B cell (primary cell): Measurements from ENCODE around the gene MRPS2. TPM values are rescaled to one million over a fixed set of nuclear protein-coding genes. Genes with fewer than 3 reads are reported as not detected.

Source experiments
- ATAC-seq: fragments of 200-7000 bp; cut with Tn5 transposase; one replicate; pipeline ENCODE4 v1.10.0; 2021; ENCODE audit warnings: low read depth, mild to moderate bottlenecking, moderate number of reproducible peaks, moderate library complexity
- CTCF ChIA-PET: fragments of 350-600 bp; sonication (Branson Sonifier 250); formaldehyde crosslinking; loops from one replicate; lab custom pipeline; 2021; ENCODE audit warnings: antibody characterized with exemption, inconsistent platforms; lab: Charles Lee
- POLR2A ChIA-PET: fragments of 350-600 bp; sonication (Branson Sonifier 250); formaldehyde crosslinking; loops from one replicate; lab custom pipeline; 2021; ENCODE audit warnings: antibody characterized with exemption; lab: Charles Lee
- DNase-seq: peaks from one replicate; pipeline ENCODE4 v3.0.0; 2013
- H2AFZ ChIP-seq: 2 replicates; pipeline ENCODE4 v1.6.1; 2012; ENCODE audit warnings: mild to moderate bottlenecking, low read depth, low read length; ENCODE audit not compliant: insufficient read depth, poor library complexity, severe bottlenecking
- H3K27ac ChIP-seq, 2 donors: 1 replicate in 1 of 2; 2 replicates in 1 of 2; pipeline ENCODE4 v1.5.1; 2012 to 2013; ENCODE audit warnings: low read length in 2 of 2, mild to moderate bottlenecking in 2 of 2, moderate library complexity in 1 of 2
- H3K27me3 ChIP-seq, 4 experiments: fragments of 200-600 bp in 1 of 4; sonication (generic) in 1 of 4; replicated peaks in 1 of 4; 1 replicate in 2 of 4; 2 replicates in 2 of 4; pipeline versions ENCODE4 v1.6.1 to v1.7.0; 2013 to 2016; ENCODE audit warnings: low read length in 3 of 4, mild to moderate bottlenecking in 2 of 4, mixed read lengths in 1 of 4, moderate library complexity in 1 of 4; ENCODE audit not compliant: insufficient read depth in 4 of 4, control insufficient read depth in 3 of 4; ENCODE audit errors: control extremely low read depth in 1 of 4
- H3K36me3 ChIP-seq, 2 experiments: replicated peaks in 1 of 2; 1 replicate in 1 of 2; 2 replicates in 1 of 2; pipeline versions ENCODE4 v1.6.1 to v1.7.1; 2013; ENCODE audit warnings: low read length in 1 of 2; ENCODE audit not compliant: insufficient read depth in 2 of 2, control insufficient read depth in 1 of 2; ENCODE audit errors: control extremely low read depth in 1 of 2, extremely low read depth in 1 of 2
- H3K4me1 ChIP-seq, 2 donors: fragments of 200-600 bp in 1 of 2; sonication (generic) in 1 of 2; 1 replicate in 1 of 2; 2 replicates in 1 of 2; pipeline versions ENCODE4 v1.5.1 to v1.6.1; 2013 to 2017; ENCODE audit warnings: low read length in 2 of 2; ENCODE audit not compliant: control insufficient read depth in 2 of 2, insufficient read depth in 2 of 2
- H3K4me2 ChIP-seq: replicated peaks from 2 replicates; pipeline ENCODE3; 2012; ENCODE audit warnings: mild to moderate bottlenecking, low read depth, low read length; ENCODE audit not compliant: poor library complexity, severe bottlenecking
- H3K4me3 ChIP-seq, 5 experiments: fragments of 200-600 bp in 1 of 5; sonication (generic) in 1 of 5; 1 replicate in 3 of 5; 2 replicates in 2 of 5; pipeline versions ENCODE4 v1.5.1 to v1.7.0; 2011 to 2016; ENCODE audit warnings: low read length in 4 of 5, mild to moderate bottlenecking in 4 of 5, low read depth in 2 of 5, control low read depth in 1 of 5, moderate library complexity in 1 of 5; ENCODE audit not compliant: insufficient read depth in 1 of 5; ENCODE audit errors: control extremely low read depth in 1 of 5, extremely low read depth in 1 of 5
- H3K79me2 ChIP-seq: fragments of 200-600 bp; sonication (generic); one replicate; pipeline ENCODE4 v1.6.0; 2016; ENCODE audit warnings: low read length; ENCODE audit not compliant: control insufficient read depth, insufficient read depth
- H3K9ac ChIP-seq: fragments of 200-600 bp; sonication (generic); 2 replicates; pipeline ENCODE4 v1.6.1; 2017; ENCODE audit warnings: mild to moderate bottlenecking, low read length, moderate library complexity
- H3K9me3 ChIP-seq, 3 donors: one replicate each; pipeline versions ENCODE4 v1.6.1 to v1.7.1; 2013; ENCODE audit warnings: low read length in 2 of 3; ENCODE audit not compliant: control insufficient read depth in 2 of 3, insufficient read depth in 1 of 3; ENCODE audit errors: control extremely low read depth in 1 of 3
- H4K20me1 ChIP-seq: 2 replicates; pipeline ENCODE4 v1.6.0; 2012; ENCODE audit warnings: mild to moderate bottlenecking, low read length; ENCODE audit not compliant: insufficient read depth, control insufficient read depth, poor library complexity, severe bottlenecking
- H3K27ac Mint-ChIP-seq: one replicate; pipeline ENCODE4 v1.8.0; 2021; ENCODE audit warnings: mixed read lengths
- H3K27me3 Mint-ChIP-seq: one replicate; pipeline ENCODE4 v1.8.0; 2021; ENCODE audit warnings: mixed read lengths
- H3K4me1 Mint-ChIP-seq: one replicate; pipeline ENCODE4 v1.8.0; 2021; ENCODE audit warnings: mixed read lengths
- H3K4me3 Mint-ChIP-seq: one replicate; pipeline ENCODE4 v1.8.0; 2021; ENCODE audit warnings: mixed read lengths
- H3K9me3 Mint-ChIP-seq: one replicate; pipeline ENCODE4 v1.8.0; 2022; ENCODE audit warnings: mixed read lengths; ENCODE audit not compliant: insufficient read depth
- CTCF ChIP-seq: fragments of 200-600 bp; IDR thresholded peaks from one replicate; pipeline ENCODE4 v1.8.0; 2022; ENCODE audit warnings: antibody characterized with exemption, mild to moderate bottlenecking
- EZH2 ChIP-seq: IDR thresholded peaks from 2 replicates; pipeline ENCODE4 v1.6.1; 2012; ENCODE audit warnings: borderline replicate concordance, low read depth, mild to moderate bottlenecking, moderate library complexity, low read length; ENCODE audit not compliant: insufficient read depth, poor library complexity, severe bottlenecking
- WGBS: methylation state at CpG from one replicate; pipeline ENCODE4 v1.1.5; 2013; ENCODE audit warnings: missing lambda C conversion rate; ENCODE audit not compliant: insufficient coverage; 5-methylcytosine and 5-hydroxymethylcytosine counted together
- intact Hi-C: fragments of 100-400 bp; cut with micrococcal nuclease; formaldehyde crosslinking; loops from one replicate; pipeline ENCODE4 v1.10.0; 2022
- polyA plus RNA-seq: library from polyadenylated mRNA; depleted of rRNA; stranded (reverse); fragments of >200 nt; gene quantifications from 2 replicates; pipeline ENCODE4 v1.2.3, GENCODE V29; 2012
- total RNA-seq, 2 donors: library from RNA; stranded (reverse); fragments of 120-200 nt in 1 of 2; gene quantifications; 1 replicate in 1 of 2; 2 replicates in 1 of 2; pipeline versions ENCODE4 v1.2.3 to v1.2.4, GENCODE V29; 2013 to 2022

MRPS2 gene
- total and polyA plus RNA-seq, 2 donors (not counting 1 experiment from before 2014, with no cell fraction given) = 26.7 to 55.1 TPM

- peaks cover 0 to 32% (median 0%) of the 10 kb centered on the region in 4 experiments for H3K27me3 ChIP-seq
- H3K36me3 ChIP-seq = no peaks in the 10 kb centered on the region
- WGBS = under 1% methylated on average over 76 of the region's 76 CpGs
- TF ChIP-seq EZH2 (no peak), CTCF (no peak)
- DNase-seq = peak; percentile 44
- H3K79me2 ChIP-seq = no peaks in the 10 kb centered on the region
- Mint-ChIP-seq H3K27ac (no peak overlapping the region), H3K9me3 (no peaks in the 10 kb centered on the region), H3K4me3 (peak overlapping the region; percentile 71), H3K27me3 (peaks cover 7% of the 10 kb centered on the region), H3K4me1 (peaks cover 8% of the 10 kb centered on the region)
- H3K27ac ChIP-seq = no peak overlapping the region
- intact Hi-C loops = loop anchor here (2.0 kb wide), 1 partner anchor 18 kb away; a partner anchor contains a TSS
- POLR2A ChIA-PET = interaction anchor here (0.6 kb wide), 1 partner anchor 1525 kb away, joined by 3 read pairs; no protein-coding TSS in a partner anchor
- no peaks in the 10 kb centered on the region for H4K20me1 ChIP-seq
- H3K4me2 ChIP-seq = peak overlapping the region; percentile 98
- H3K9me3 ChIP-seq = no peaks in the 10 kb centered on the region
- CTCF ChIA-PET = interaction anchor here (1.2 to 1.4 kb wide), 3 partner anchors 9 to 24 kb away, joined by 3 to 5 read pairs (median 4); partner anchors contain the start of gene MRPS2
- peak; percentile 18 for ATAC-seq
- peak overlapping the region; percentile 79 for H2AFZ ChIP-seq
- H3K4me3 ChIP-seq = peak overlapping the region in 4 of 5 experiments; percentile 43 to 69 (median 63)
- peaks cover 10 to 15% of the 10 kb centered on the region in 2 donors for H3K4me1 ChIP-seq
- peak overlapping the region; percentile 63 for H3K9ac ChIP-seq
Measured at GRCh38 chr9:135480071-135480939, 20.2 kb upstream of the MRPS2 start.
